Glutamatergic neuron (in vitro differentiated cells): ENCODE measurements around the gene HOXD9. TPM values are rescaled to one million over a fixed set of nuclear protein-coding genes. Genes with fewer than 3 reads are reported as not detected.

ENCODE experiments used
- DNase-seq: peaks from one replicate; pipeline ENCODE4 v3.0.0; 2022
- H3K27ac Mint-ChIP-seq: one replicate; pipeline ENCODE4 v1.8.0; 2020; ENCODE audit warnings: mild to moderate bottlenecking, mixed read lengths, inconsistent platforms; ENCODE audit not compliant: unreplicated experiment
- H3K27me3 Mint-ChIP-seq: one replicate; pipeline ENCODE4 v1.8.0; 2020; ENCODE audit warnings: mild to moderate bottlenecking, moderate library complexity, mixed read lengths, inconsistent platforms; ENCODE audit not compliant: unreplicated experiment
- H3K36me3 Mint-ChIP-seq: one replicate; pipeline ENCODE4 v1.8.0; 2020; ENCODE audit warnings: mild to moderate bottlenecking, mixed read lengths, inconsistent platforms; ENCODE audit not compliant: unreplicated experiment
- H3K4me1 Mint-ChIP-seq: one replicate; pipeline ENCODE4 v1.8.0; 2020; ENCODE audit warnings: mild to moderate bottlenecking, low read depth, mixed read lengths, inconsistent platforms; ENCODE audit not compliant: unreplicated experiment
- H3K4me3 Mint-ChIP-seq: one replicate; pipeline ENCODE4 v1.8.0; 2020; ENCODE audit warnings: mild to moderate bottlenecking, mixed read lengths, inconsistent platforms; ENCODE audit not compliant: unreplicated experiment
- H3K9me3 Mint-ChIP-seq: one replicate; pipeline ENCODE4 v1.8.0; 2020; ENCODE audit warnings: mild to moderate bottlenecking, moderate library complexity, mixed read lengths, inconsistent platforms; ENCODE audit not compliant: unreplicated experiment
- total RNA-seq: library from RNA; stranded (reverse); fragmentation: NEBNext Ultra II Directional; extraction: Animal tissue kit (Norgen Biotek cat#: 25700); gene quantifications from one replicate; pipeline ENCODE4 v1.2.1, GENCODE V29; 2021; ENCODE audit not compliant: unreplicated experiment
- TF ChIP-seq, protein P1 (sequence below): fragments of 200-600 bp; sonication (generic); IDR thresholded peaks from one replicate; pipeline ENCODE4 v1.5.0; 2021; ENCODE audit not compliant: partially characterized antibody, unreplicated experiment

HOXD9 gene
- total RNA-seq, 1 donor from 2014 or later, result 0.44 TPM

- H3K27ac Mint-ChIP-seq, result no peak overlapping the region
- H3K27me3 Mint-ChIP-seq, result peaks cover 43% of the 10 kb centered on the region
- TF ChIP-seq, protein P1, sequence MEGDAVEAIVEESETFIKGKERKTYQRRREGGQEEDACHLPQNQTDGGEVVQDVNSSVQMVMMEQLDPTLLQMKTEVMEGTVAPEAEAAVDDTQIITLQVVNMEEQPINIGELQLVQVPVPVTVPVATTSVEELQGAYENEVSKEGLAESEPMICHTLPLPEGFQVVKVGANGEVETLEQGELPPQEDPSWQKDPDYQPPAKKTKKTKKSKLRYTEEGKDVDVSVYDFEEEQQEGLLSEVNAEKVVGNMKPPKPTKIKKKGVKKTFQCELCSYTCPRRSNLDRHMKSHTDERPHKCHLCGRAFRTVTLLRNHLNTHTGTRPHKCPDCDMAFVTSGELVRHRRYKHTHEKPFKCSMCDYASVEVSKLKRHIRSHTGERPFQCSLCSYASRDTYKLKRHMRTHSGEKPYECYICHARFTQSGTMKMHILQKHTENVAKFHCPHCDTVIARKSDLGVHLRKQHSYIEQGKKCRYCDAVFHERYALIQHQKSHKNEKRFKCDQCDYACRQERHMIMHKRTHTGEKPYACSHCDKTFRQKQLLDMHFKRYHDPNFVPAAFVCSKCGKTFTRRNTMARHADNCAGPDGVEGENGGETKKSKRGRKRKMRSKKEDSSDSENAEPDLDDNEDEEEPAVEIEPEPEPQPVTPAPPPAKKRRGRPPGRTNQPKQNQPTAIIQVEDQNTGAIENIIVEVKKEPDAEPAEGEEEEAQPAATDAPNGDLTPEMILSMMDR, result no peak
- no peak for DNase-seq
- H3K36me3 Mint-ChIP-seq, result no peaks in the 10 kb centered on the region
- H3K4me1 Mint-ChIP-seq, result no peaks in the 10 kb centered on the region
- H3K4me3 Mint-ChIP-seq, result no peak overlapping the region
- H3K9me3 Mint-ChIP-seq, result peaks cover 3% of the 10 kb centered on the region
Observed at GRCh38 chr2:176146645-176147044, 24.1 kb downstream of the HOXD9 start.

DNA sequence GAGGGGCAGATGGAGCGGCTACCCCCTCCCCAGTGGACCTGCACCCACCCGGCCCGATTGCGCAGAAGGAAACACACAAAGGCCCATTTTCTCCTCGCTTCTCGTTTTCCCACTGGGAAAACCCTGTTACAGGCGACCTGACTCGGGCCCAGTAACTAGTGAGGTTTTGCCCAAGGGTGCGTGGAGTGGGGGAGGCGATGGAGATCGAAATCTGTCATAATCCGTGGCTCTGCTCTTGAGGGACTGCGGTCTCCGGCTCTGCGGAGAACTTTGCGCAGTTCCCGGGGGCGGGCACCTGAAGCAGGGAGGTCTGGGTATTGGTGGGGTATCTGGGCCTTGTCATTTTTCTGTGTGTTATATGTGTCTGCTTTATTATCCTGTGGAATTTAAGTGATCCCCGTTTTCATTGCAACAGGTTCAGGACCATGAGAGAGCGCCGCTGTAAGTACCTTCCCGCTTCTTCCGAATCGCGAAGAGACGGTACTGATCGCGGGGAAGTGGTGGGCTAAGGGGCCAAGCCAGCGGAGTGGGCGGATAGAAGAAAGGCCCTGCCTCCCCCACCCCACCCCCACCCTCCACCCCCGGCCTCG, 24.8 kb downstream of the HOXD9 start:
- no peaks in the 10 kb centered on the region for H3K4me1 Mint-ChIP-seq

DNA sequence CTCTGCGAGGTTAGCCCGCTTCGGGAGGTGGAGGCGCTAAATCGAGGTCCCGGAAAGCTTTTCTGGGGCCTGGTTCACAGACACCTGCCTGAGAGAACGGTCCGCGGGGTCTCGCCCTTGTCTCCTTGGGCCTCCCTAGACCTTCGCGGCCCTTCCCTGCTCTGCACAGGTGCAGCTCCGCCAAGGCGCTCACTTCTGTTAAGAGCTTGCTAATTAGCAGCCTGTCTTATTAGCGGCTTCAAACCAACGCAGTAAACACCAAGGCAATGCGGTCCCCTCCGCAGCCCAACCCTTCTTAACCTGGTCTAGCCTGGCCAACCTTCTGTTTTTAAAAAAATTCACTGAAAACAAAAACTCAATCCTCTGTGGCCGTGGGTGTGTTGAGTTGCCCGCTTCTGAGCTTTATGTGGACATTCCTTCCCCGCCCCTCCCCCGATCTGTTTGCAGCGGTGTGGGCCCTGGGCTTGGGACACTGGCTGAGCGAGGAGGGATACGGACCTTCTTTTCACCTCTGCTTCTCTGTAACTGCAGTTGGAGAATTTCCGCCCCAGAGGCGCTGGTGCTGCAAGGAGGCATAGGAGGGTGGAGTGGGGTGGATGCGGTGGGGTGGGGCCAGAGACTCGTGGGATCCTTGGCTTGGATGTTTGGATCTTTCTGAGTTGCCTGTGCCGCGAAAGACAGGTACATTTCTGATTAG, 25.4 kb downstream of the HOXD9 start:
- peaks cover 43% of the 10 kb centered on the region for H3K27me3 Mint-ChIP-seq
- DNase-seq, result no peak
- H3K36me3 Mint-ChIP-seq, result no peaks in the 10 kb centered on the region
- no peaks in the 10 kb centered on the region for H3K4me1 Mint-ChIP-seq
- TF ChIP-seq, protein P1, result no peak
- H3K9me3 Mint-ChIP-seq, result peaks cover 3% of the 10 kb centered on the region
- H3K27ac Mint-ChIP-seq, result no peak overlapping the region
- no peak overlapping the region for H3K4me3 Mint-ChIP-seq

More for the DNA sequence above, 24.8 kb downstream of the HOXD9 start:
- no peak overlapping the region for H3K27ac Mint-ChIP-seq
- H3K36me3 Mint-ChIP-seq, result no peaks in the 10 kb centered on the region
- DNase-seq, result no peak
- H3K9me3 Mint-ChIP-seq, result peaks cover 3% of the 10 kb centered on the region
- no peak overlapping the region for H3K4me3 Mint-ChIP-seq
- TF ChIP-seq, protein P1, result no peak
- H3K27me3 Mint-ChIP-seq, result peaks cover 43% of the 10 kb centered on the region

DNA sequence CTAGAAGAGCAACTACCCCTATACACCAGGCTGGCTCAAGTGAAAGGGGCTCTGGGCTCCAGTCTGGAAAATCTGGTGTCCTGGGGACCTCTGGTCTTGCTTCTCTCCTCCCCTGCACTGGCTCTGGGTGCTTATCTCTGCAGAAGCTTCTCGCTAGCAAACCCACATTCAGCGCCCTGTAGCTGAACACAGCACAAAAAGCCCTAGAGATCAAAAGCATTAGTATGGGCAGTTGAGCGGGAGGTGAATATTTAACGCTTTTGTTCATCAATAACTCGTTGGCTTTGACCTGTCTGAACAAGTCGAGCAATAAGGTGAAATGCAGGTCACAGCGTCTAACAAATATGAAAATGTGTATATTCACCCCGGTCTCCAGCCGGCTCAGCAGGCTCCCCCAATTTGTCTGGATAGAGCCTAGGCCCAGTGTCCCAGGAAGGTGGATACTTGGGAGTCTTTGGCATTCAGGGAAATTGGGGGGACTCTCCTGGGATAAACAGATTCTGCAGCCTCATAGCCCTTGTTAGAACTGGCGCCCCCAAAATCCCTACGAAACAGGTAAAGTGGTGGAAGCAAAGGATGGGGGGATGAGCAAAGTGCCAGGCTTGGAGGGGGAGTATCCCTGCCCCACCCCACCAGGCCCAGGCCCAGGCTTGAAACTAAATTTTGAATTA, 26.4 kb downstream of the HOXD9 start:
- H3K9me3 Mint-ChIP-seq, result peaks cover 3% of the 10 kb centered on the region
- TF ChIP-seq, protein P1, result no peak
- H3K36me3 Mint-ChIP-seq, result no peaks in the 10 kb centered on the region
- DNase-seq, result no peak
- no peak overlapping the region for H3K27ac Mint-ChIP-seq
- no peak overlapping the region for H3K4me3 Mint-ChIP-seq
- H3K27me3 Mint-ChIP-seq, result peaks cover 45% of the 10 kb centered on the region
- no peaks in the 10 kb centered on the region for H3K4me1 Mint-ChIP-seq
